ENCODE results near the gene CCDC185. TPM values are rescaled to one million over a fixed set of nuclear protein-coding genes. Genes with fewer than 3 reads are reported as not detected.

Gene CCDC185
- total and polyA plus RNA-seq, 2 experiments from 2014 or later, result 0.56 TPM; not detected in 1

DNA sequence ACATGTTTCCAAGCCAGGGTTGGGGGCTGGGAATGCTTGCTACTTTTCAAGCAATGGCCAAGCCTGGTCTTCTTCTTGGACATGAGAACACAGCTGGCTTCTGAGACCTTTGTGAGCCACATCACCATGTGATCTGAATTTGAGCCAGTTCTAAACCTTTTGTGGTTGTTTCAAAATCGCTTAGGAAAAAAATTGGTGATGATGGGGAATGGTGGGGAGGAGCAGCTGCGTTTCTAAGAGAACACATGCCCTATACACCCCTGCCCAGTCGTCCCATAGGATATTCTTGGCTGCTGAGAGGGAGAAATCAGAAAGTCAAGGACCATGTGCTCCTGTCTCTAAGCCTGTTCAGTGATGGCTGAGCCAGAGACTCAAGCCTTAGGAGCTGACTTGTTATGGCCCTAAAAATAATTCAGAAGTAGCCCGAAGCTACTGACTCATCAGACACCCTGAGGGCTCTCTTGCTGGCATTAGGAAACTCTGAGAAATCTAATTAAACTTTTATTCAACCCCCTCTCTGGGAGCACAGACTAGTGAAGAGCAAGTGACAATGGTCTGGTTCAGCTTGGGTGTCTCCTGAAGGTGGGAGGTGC lies 30.5 kb downstream of the CCDC185 start (continued):
- no peak for TF ChIP-seq ZNF462 (CRISPR knock-in tag; IDR thresholded peaks at IDR 0.05)
- TF ChIP-seq JUNB (IDR thresholded peaks at IDR 0.05; ENCODE audit: unreplicated experiment), result no peak
- TF ChIP-seq ZNF114 (CRISPR knock-in tag; IDR thresholded peaks at IDR 0.05), result no peak
- TF ChIP-seq ZNF331 (CRISPR knock-in tag; IDR thresholded peaks at IDR 0.05; ENCODE audit: low read depth), result no peak
- no peak for TF ChIP-seq POLR2AphosphoS5 (IDR thresholded peaks at IDR 0.05; ENCODE audit: low read depth)
- no peak for TF ChIP-seq ETS1 (IDR thresholded peaks at IDR 0.05)
- no peak for TF ChIP-seq CREB1 (CRISPR knock-in tag; IDR thresholded peaks at IDR 0.05; ENCODE audit: low read depth)
- TF ChIP-seq EZH2 (IDR thresholded peaks at IDR 0.05; ENCODE audit: low read depth, unreplicated experiment), result no peak
- no peak for TF ChIP-seq STAT1 (IDR thresholded peaks at IDR 0.05; ENCODE audit: unreplicated experiment)
- TF ChIP-seq NANOG (IDR thresholded peaks at IDR 0.05; ENCODE audit: borderline replicate concordance), result no peak
- TF ChIP-seq EZH2phosphoT487 (IDR thresholded peaks at IDR 0.05; ENCODE audit: unreplicated experiment), result no peak

Measured in GM23338 (cell line).